Embryonic facial prominence (tissue), 1 donor: Measurements from ENCODE around the gene HOXB9.

Experiments used
- DNase-seq: peaks from one replicate; pipeline ENCODE4 v3.0.0-alpha.2; 2016; ENCODE audit errors: extremely low spot score

Gene HOXB9

DNA sequence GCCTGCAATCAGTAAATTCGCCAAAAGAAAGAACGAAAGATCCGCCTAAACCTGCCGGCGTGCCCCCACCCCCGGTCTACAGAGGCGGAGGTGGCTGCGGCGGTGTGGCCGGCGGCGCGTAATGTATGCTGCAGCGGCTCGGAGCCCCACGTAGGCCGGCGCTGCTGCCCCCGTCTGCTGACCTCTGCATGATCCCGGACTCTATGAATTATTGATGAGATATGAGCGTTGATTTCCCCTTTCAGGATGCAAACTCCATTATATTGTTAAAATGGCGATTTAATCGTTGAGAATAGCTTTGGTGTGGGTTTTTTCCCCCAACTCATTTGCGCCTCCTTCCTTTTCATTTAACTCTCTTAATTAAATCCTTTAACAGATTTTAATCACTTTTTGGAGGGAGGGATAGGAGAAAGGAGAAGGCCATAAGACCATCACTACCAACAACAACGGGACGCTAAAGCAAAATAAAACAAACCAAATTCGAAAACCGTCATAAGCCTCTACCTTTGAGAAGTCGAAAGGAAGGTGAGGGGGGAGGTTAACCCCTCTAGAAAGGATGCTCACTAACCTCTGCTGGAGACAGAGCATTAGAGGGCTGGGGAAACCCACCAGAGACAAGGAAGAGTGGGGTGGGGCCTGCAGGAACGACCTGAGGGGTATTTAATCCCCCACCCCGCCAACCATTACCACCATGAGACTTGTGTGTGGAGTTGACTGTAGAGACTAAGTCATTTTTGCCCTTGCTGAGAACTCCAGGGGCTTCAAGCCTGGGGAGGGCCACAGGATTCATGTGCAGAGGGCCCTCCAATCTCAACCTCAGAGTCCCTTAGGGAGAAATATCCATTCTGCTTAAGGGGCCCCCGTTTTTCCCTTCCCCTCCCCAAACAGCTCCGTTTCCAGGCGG is 39.6 kb downstream of the HOXB9 start:
- DNase-seq = no peak

DNA sequence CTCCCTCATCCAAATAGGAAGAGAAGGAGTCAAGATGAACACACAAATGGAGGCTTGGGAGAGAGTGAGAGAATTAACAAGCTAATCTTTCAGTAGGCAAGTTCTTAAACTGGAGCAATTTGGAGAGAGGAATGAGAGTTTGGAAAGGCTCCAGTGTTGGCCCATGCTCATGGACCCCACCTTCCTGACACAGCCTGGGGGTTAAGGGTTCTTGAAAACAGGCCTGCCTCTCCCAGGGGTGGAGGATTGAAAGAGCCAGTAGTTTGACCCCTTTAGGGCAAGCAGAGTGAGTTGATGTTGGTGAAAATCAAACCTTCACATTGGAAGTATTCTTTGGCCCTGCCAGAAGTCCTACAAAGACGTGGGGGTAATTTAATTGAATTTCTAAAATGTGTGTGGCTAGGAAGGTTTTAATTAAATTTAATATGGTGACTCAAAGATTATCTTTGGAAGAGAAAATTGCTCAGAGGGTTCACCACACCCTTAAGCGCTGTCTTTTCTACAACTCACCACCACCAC is 41.9 kb downstream of the HOXB9 start:
- no peak for DNase-seq

DNA sequence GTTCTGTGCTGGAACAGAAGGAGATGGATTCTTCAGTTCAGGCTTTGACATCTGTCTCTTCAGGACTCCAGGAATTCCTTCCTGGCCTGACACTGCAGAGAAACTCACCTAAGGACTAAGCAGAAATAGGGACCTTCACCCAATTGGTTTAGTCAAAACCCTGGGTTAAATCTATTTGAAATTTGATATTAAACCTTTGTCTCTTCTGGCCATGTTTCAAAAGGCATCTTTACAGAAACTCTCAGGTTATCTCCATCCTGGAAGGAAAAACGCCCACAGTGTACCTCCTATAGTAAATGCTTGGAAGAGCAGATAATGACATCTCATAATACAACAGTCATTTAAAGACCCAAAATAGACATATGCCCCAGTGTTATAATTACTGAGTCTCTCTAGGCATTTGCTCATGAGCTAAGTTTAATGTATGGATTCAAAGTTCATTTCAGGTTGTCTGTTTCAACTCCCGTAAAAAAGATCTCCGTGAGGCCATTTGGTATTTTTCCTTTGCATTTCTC is 42.4 kb downstream of the HOXB9 start:
- no peak for DNase-seq

DNA sequence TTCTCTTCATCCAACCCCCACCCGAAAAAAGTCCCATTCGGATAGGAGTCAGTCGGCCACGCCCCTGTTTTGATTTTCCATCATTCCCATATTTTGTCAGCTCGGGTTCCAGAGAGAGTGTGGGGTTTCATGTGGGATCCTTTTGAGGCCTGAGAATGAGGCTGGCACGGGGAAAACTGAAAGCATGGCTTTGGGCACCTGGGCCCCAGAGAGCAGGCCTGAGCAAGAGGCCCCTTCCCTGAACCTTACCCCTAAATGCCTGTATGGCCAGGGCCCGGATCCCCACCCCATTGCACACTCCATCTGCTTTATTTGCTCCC is 43.4 kb downstream of the HOXB9 start:
- no peak for DNase-seq

DNA sequence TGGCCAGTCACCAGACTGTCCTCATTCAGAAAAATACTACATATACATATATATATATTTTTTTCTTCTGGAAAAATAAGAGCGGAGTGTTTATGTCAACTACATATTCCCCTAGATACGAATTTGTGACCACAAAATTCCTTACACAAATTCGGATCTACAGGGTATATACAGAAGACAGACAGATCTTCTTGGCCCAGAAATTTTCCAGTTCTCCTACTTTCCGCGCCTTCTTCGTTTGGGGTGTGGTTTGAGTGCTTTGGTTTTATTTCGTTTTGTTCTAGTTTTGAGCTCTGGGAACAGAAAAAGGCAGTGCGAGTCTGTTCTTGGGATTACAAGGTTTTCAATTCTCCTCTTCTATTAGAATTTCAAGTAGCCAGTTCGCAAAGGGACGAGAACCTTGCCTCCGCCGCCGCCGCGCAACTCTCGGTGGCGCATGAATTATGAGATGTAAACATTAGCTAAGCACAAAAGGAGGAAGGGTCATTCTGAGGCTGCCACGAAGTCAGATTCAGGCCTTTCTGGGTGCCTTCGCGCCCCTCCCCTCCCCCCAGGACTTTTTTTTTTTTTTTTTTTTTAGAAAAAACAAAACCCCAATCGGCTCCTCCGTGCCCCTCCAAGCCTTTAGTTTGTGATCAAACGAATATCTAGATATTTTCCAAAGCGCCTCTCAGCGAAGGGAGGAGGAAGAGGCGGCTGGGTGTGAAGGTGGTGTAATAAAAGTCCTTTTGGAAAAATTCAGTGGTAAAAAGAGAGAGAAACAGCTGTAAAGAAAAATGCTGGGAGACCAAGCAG is 46.2 kb downstream of the HOXB9 start:
- no peak for DNase-seq

DNA sequence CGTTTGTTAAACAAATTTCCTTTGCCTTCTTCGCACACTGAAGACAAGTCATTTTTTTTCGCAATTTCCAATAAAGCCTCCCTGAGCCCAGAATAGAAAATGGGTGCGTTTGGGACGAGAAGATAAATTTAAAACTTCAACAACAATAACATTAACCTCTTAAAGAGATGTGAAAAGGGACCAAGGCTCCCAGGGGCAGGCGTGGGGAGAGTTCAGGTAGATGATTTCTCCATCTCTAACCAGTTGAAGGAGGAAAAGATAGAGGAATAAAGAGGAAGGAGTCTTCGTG is 46.7 kb downstream of the HOXB9 start:
- DNase-seq = no peak

DNA sequence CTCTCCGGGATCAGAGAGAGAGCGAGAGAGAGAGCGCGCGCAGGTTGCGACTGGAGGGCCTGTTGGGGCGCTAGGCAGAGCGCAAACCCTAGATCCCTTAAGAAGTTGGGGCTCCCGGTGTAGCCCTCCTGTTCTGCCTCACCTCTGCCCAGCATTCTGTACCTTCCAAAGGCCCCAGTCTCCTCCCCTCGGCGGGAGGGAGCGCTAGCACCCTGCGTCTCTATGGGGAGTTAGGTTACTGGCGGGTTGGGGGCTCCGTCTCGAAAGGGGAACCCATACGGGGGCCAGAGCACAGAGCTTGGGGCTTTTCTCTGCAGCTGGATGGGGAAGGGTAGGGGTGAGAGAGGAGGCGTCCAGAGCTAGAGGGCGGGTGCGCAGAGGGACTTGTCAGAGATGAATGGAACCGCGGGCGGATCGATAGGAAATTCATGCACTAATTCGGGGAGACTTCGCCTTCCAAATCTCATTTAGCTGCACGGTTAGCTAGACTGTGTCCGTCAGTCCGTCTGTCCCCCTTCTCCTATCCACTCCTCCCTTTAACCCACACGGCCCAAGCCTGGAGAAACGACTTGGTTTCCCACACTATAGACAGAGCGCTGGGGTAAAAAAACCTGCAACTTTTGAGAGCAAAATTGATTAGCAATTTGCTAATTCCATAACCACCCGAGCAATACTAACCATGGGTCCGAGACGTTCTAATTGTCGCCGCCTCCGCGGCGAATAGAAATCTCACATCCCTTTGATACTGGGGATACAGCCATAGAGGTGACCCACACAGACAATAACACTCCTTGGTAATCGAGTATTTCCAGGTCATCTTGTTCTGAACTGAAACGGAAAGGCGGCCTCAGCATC is 47.3 kb downstream of the HOXB9 start:
- DNase-seq = no peak

DNA sequence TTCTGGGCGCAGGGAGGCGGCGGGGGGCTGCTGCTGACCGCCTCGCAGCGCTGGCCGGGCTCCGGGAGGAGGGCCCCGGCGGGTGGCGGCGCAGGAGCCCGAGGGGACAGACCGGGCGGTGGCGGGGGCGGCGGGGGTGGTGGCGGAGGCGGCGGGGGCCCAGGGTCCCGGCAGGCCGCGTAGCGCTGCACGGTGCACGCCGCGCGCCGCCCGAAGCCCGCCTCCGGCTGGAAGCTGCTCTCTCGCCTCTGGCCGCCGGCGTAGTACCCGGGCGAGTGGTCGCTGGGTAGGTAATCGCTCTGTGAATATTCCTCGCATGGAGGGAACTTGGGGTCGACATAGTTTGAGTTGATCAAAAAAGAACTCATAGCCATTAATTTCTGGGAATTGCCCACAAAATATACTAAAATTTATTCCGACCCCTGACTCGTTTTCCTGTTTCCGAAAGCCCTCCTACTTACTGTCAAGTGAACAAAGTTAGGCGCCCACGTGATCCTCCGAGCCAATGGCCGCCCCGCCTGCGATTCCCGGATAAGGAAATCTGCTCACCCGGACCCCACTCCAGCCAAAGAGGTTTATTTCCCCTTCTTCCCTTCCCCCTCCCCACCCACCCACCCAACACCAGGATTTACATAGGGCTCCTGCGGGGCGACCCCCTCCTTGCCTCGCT is 48.1 kb downstream of the HOXB9 start, which contains the start of gene HOXB4:
Gene HOXB4 (minus strand): TSS at position 405 of the 670 bp plus-strand sequence. CDS start 31 bp downstream, at position 374.
- DNase-seq = no peak

DNA sequence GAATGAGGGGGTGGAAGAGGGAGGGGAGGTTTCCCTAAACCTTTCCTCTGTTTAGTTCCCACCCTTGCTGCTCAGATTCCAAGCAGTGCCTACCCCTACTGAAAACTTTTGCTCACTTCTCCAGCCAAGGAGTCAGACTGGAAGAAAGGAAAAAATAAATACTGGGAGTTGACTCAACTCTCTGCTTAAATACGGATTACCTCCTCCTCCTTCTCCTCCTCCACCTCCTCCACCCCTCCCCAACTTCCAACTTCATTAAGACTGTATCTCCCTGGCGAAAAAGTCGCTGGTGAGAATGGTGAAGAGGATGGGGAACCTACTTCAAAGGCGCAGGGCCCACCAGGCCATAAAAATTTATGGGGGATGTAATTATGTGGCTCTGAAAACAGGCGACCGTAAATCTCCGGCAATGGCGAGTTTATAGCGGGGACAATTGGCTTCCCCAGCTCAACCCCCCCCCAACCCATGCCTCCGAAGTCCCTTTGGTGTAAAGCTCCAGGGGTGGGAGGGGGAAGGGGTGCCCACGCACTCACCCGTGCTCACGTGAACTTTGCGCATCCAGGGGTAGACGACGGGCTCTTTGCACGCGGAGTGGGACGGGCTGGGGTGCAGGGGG is 48.7 kb downstream of the HOXB9 start:
- DNase-seq = no peak

DNA sequence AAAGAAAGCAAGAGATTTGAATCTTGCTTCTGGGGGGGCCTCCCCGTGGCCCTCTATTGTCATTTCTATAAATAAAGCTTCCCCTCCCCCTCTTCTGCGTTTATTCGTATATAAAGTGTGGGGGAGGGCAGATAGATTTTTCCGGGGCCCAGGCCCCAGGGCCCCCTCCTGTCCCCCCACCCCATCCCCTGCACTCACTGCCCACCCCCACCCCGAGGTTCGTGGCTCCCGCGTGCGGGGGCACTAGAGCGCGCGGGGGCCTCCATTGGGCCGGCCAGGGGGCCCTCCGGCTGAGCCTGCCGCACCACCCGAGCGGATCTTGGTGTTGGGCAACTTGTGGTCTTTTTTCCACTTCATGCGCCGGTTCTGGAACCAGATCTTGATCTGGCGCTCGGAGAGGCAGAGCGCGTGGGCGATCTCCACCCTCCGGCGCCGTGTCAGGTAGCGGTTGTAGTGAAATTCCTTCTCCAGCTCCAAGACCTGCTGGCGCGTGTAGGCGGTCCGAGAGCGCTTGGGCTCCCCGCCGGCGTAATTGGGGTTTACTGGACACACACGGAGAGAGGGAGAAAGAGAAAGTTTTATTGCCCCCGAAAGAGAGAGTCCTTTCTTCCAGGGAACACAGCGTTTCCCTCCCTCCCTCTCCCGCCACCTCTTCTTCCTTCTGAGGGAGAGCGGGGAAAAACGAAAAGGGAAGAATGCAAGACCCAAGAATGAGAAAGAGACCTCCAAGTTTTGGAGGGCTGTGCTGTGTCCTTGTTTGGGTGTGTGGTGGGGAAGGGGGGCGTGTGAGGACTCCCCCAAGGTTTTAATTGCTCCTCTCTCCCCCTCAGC is 49.5 kb downstream of the HOXB9 start:
- DNase-seq = no peak

DNA sequence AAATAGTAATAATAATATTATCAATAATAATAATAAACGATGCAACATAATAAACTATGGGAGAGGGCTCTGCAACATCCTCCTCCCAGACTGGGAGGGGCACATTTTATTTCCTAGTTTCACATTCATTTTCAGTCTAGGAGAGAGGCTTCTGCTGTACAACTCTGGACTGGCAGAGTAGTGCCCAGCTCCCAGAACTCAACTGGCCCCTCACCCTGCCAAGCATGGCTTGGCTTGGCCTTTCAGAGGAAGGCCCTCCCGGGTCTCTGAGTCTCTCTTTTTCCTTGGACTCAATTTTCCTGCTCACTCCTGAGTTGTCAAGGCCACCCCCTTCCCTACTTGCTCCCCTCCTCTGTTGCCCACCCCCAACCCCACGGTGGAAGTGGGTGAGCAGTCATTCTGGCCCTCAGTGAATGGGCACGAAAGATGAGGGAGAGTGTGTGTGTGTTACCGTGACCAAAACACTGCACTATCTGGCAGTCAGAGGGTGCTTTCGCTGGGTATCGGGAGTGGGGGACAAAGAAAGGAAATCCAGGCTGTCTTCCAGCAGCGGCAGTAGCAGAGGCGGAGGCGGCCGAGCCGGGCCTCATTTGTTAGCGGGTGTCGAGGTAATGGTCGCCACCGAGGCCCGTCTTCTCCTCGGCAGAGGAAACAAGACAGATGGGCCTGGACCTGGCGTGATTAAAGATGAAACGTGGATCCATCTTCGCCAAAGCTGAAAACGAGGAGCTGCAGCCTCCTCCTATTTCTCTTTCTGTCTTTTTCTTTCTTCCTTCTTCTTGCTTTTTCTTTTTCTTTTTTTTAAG is 50.3 kb downstream of the HOXB9 start:
- DNase-seq = no peak

DNA sequence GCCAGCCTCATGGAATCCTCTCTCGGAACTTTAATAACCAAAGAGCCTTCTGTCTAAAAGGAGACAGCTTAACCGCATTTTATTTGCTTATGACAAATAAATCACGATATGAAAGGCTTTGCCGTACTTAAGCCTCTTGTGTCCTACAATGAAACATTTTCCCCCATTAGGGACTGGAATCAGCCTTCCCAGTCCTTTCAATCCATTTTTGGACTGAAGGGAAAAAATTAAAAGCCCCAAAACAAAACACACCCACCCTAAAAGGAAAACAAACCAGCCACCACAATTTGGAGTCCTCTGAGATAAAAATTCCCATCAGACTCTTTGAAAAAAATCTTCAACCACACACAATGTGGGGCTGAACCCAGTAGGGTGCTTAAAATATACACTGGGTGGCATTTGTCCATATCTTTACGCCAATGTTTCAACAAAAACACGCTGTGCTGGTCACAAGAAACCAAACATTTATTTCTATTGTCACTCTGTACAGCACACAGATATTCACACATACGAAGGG is 51.0 kb downstream of the HOXB9 start:
- no peak for DNase-seq

DNA sequence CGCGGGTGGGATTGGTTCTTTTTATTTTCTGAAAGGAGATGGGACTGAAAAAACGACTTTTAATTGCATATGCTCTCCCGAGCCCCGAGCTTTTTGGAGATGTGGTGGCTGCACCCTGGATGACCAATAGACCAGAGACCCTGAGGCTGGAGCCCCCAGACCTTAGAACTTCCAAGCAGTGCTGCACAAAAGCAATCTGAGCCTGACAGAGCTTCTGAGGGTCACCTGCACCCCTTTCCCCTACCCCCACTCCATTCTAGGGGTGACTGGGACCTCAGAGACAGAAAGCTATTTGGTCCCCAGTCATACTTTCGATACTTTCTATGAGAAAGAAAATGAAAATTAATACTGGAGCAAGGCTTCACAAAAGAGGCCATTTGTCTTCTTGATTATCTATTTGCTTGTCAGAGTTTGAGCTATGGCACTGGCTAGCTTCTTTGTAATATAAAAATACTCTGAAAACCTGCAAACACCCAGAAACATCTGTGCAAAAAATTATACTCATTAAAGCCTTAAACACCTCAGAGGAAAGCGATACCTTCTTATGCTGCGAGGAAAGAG is 51.6 kb downstream of the HOXB9 start:
- DNase-seq = no peak

DNA sequence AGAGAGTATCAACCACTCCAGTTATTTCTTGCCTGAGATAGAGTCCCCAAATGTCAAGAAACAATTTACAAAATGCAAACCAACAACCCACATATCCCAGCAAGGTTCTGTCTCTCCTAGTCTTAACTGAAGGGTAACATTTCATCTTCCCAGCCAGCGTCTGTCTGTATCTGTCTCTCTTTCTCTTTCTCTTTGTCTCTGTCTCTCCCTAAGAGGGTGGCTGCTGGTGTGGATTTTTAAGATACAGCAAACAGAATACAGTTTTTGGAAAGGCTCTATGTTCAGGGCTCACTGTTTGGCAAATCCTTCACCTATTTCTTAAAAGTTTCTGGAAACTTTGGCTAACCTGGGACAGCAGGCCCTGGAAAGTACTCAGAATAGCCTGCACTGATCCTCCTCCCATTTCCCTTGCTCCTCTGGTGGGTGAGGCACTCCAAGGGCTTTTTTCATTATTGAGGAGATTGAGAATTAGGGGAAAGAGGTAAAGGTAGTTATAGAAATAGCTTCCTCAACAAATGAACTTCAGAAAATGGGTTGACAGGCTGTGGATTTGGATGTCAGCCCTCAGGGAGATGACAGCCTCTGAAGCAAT is 54.2 kb downstream of the HOXB9 start:
- DNase-seq = no peak
